ENCODE results near the gene KIF25.

DNA sequence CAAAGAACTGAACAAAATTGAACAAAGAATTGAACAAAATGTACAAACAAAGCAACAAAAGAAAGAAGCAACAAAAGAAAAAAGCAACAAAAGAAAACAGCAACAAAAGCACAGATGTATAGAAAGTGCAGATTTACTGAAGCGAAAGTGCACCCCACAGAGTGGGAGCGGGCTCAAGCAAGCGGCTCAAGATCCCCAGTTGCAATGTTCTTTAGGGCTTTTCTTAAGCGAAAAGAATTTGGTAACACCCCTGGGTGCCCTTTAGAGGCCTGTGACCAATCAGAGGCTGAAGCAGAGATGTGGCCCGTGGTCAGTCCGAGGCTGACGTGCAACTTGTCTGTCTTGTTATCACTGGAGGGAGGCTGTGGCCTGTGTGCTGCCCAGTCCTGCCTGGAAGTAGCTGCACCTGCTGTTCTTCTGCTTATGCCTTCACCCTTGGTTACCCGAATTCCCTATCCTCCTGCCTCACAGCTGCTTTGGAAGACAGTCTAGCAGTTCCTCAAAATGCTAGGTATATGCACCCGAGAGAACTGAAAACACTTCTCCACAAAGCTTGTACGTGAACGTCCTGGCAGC, 13.2 kb upstream of the KIF25 start:
- TF ChIP-seq, protein P1, sequence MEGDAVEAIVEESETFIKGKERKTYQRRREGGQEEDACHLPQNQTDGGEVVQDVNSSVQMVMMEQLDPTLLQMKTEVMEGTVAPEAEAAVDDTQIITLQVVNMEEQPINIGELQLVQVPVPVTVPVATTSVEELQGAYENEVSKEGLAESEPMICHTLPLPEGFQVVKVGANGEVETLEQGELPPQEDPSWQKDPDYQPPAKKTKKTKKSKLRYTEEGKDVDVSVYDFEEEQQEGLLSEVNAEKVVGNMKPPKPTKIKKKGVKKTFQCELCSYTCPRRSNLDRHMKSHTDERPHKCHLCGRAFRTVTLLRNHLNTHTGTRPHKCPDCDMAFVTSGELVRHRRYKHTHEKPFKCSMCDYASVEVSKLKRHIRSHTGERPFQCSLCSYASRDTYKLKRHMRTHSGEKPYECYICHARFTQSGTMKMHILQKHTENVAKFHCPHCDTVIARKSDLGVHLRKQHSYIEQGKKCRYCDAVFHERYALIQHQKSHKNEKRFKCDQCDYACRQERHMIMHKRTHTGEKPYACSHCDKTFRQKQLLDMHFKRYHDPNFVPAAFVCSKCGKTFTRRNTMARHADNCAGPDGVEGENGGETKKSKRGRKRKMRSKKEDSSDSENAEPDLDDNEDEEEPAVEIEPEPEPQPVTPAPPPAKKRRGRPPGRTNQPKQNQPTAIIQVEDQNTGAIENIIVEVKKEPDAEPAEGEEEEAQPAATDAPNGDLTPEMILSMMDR (conservative IDR thresholded peaks at IDR 0.05; ENCODE audit: low read depth, low read length) = no peak
- TF ChIP-seq EZH2 (IDR thresholded peaks at IDR 0.05; ENCODE audit: borderline replicate concordance, low read depth, low read length, poor library complexity, severe bottlenecking) = no peak
